Measurements from ENCODE around the gene NEBL.

NEBL gene

DNA sequence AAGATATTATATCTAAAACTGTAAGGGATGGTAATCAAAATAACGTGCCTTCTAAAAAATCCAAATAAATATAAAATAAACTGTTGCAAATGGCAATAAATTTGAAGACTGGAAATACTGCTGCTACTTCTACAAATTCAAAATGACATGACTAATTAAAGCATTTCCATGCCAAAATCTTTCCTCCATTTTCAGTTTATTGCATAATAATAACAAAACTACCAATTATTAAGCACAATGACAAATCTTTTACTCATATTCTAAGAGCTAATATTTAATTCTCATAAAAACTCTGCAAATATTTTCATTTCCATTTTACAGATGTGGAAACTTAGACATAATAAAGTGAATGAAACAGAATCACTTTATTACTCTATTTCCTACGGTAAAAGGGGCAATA, 38.8 kb upstream of the NEBL start:
- Histone ChIP-seq H3K4me3 (no peak overlapping the region), H3K27ac (no peak overlapping the region), H3K4me1 (no peaks in the 10 kb centered on the region), H3K27me3 (no peaks in the 10 kb centered on the region), H3K9me3 (no peaks in the 10 kb centered on the region), H3K36me3 (no peaks in the 10 kb centered on the region)
- intact Hi-C loops (cut with DNase I; ENCODE audit: low total_unique reads) = no loop called here
- DNase-seq = no peak
- TF ChIP-seq, protein P1, sequence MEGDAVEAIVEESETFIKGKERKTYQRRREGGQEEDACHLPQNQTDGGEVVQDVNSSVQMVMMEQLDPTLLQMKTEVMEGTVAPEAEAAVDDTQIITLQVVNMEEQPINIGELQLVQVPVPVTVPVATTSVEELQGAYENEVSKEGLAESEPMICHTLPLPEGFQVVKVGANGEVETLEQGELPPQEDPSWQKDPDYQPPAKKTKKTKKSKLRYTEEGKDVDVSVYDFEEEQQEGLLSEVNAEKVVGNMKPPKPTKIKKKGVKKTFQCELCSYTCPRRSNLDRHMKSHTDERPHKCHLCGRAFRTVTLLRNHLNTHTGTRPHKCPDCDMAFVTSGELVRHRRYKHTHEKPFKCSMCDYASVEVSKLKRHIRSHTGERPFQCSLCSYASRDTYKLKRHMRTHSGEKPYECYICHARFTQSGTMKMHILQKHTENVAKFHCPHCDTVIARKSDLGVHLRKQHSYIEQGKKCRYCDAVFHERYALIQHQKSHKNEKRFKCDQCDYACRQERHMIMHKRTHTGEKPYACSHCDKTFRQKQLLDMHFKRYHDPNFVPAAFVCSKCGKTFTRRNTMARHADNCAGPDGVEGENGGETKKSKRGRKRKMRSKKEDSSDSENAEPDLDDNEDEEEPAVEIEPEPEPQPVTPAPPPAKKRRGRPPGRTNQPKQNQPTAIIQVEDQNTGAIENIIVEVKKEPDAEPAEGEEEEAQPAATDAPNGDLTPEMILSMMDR (IDR thresholded peaks at IDR 0.05) = no peak

DNA sequence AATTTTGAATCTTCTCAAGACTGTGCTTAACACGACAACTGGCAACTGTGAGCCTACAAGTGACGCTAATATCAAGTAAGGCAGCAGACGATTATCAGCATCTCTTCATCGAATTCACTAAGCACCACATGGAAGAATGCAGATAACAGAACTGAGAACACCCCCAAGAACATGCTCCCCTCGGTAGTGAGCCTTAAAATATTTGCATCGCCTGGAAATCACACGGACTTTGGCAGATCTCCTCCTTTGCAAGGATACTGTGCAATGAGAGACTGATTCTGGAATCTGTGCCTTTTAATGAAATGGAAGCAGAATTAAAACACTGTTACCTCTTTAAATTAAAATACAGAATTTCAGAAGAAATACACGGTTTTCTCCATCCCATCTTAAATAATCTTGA, 38.2 kb upstream of the NEBL start:
- TF ChIP-seq, protein P1 (IDR thresholded peaks at IDR 0.05) = no peak
- Histone ChIP-seq H3K27ac (no peak overlapping the region), H3K9me3 (no peaks in the 10 kb centered on the region), H3K4me1 (no peaks in the 10 kb centered on the region), H3K4me3 (no peak overlapping the region), H3K27me3 (no peaks in the 10 kb centered on the region), H3K36me3 (no peaks in the 10 kb centered on the region)
- no peak for DNase-seq
- intact Hi-C loops (cut with DNase I; ENCODE audit: low total_unique reads) = no loop called here

DNA sequence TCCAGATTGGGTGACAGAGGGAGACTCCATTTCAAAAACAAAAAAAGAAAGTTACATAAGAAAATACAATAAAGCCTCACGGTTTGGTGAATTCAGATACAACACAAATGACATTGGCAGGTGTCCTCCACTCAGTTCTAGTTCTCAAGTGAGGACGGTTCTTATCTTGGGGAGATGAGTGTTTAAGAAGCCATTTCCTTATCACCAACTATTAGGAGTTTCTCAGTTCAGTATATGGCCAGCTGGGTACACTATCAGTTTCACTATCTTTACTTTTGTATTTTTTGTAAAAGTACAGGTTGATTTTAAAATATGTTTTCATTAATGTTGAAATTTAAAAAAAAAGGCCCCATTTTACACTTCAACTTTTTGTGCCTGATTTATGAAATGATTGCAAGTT, 36.6 kb upstream of the NEBL start:
- Histone ChIP-seq H3K27me3 (no peaks in the 10 kb centered on the region), H3K4me3 (no peak overlapping the region), H3K27ac (no peak overlapping the region), H3K4me1 (no peaks in the 10 kb centered on the region), H3K9me3 (no peaks in the 10 kb centered on the region), H3K36me3 (no peaks in the 10 kb centered on the region)
- intact Hi-C loops (cut with DNase I; ENCODE audit: low total_unique reads) = no loop called here
- TF ChIP-seq, protein P1 (IDR thresholded peaks at IDR 0.05) = no peak
- DNase-seq = no peak

DNA sequence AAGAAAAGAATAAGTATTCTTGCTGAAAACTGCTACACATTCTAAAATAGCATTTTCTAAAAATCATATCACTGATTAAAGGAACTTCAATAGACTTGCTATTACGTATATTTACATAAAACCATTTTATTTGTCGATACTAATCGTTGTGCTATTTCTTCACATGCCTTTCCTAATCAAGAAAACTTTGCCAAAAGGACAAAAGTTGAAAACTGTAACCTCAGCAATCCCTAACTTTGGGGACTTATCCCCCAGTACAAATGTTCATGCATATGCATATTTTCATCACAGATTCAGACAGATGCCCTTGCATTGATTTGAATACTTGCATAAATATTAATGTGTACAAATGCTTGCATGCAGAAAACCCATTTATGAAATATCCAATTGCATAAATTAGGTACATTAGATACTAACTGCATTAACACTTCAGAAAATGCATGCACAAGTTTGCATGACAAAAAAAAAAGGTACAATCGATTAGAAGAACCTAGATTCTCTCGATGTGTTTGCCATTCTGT, 35.6 kb upstream of the NEBL start:
- DNase-seq = no peak
- no peaks in the 10 kb centered on the region for H3K36me3 ChIP-seq
- intact Hi-C loops (cut with DNase I; ENCODE audit: low total_unique reads) = no loop called here

DNA sequence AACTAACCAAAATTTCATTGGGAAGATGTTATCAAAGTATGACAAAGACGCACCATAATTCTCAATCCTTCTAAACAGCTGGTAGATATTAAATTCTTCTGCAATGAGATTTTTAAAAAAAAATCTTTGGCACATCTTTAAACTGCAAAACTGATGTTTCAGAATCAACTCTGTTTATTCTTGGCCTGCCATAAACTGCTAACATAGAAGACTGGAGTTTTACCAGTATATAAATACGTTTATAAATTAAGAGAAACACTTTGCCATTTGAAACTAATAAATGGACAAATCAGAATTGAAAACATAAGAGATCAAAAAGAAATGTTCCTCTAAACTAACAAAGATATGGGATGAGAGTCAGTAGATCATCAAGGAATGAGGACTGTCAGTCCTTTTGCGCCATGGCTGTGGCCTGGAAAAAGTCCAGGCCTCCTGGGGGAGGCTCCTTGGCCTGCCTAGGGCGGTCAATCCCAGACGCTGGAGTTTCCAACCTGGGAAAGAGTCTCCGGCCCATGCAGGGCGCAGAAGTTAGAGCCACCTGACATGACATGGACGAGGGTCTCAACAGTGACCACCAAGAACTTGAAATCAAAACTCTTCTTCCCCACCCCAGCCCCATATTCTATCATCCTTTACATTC, 34.2 kb upstream of the NEBL start:
- no peaks in the 10 kb centered on the region for H3K9me3 ChIP-seq
- TF ChIP-seq, protein P1 (IDR thresholded peaks at IDR 0.05) = no peak
- H3K36me3 ChIP-seq = no peaks in the 10 kb centered on the region
- intact Hi-C loops (cut with DNase I; ENCODE audit: low total_unique reads) = no loop called here
- H3K27ac ChIP-seq = no peak overlapping the region
- H3K4me3 ChIP-seq = no peak overlapping the region
- H3K4me1 ChIP-seq = no peaks in the 10 kb centered on the region
- H3K27me3 ChIP-seq = no peaks in the 10 kb centered on the region
- no peak for DNase-seq

More for the DNA sequence above, 35.6 kb upstream of the NEBL start:
- Histone ChIP-seq H3K4me3 (no peak overlapping the region), H3K27me3 (no peaks in the 10 kb centered on the region), H3K9me3 (no peaks in the 10 kb centered on the region), H3K27ac (no peak overlapping the region), H3K4me1 (no peaks in the 10 kb centered on the region)
- TF ChIP-seq, protein P1 (IDR thresholded peaks at IDR 0.05) = no peak
